Endothelial cell of umbilical vein (primary cell): Measurements from ENCODE around the gene HOXD10. TPM values are rescaled to one million over a fixed set of nuclear protein-coding genes. Genes with fewer than 3 reads are reported as not detected.

Source experiments
- BruUV-seq: library from RNA; stranded (reverse); fragments of 400-500 nt; replicated peaks from 2 replicates; lab custom pipeline; 2021; lab: Mats Ljungman, UMichigan
- CTCF ChIA-PET: fragments of 300-600, 350-600 bp; sonication (Branson Sonifier 250); formaldehyde crosslinking; loops from one replicate; lab custom pipeline; 2021; ENCODE audit warnings: antibody characterized with exemption, inconsistent platforms; lab: Charles Lee
- POLR2A ChIA-PET: fragments of 300-600, 350-600 bp; sonication (Branson Sonifier 250); formaldehyde crosslinking; loops from one replicate; lab custom pipeline; 2021; ENCODE audit warnings: antibody characterized with exemption, inconsistent platforms; lab: Charles Lee
- DNase-seq: peaks from one replicate; pipeline ENCODE4 v3.0.0-alpha.2; 2011; ENCODE audit warnings: low read depth, low spot score
- FAIRE-seq: peaks from 2 replicates; lab custom pipeline; 2011; peaks lifted over from hg19 to GRCh38; lab: Jason Lieb, UNC
- H2AFZ ChIP-seq: 2 replicates; pipeline ENCODE4 v1.6.0; 2012; ENCODE audit warnings: low read depth, low read length, control low read depth, inconsistent platforms
- H3K27ac ChIP-seq: 2 replicates; pipeline ENCODE4 v1.5.1; 2011; ENCODE audit warnings: low read depth, mild to moderate bottlenecking, control low read depth, low read length, moderate library complexity; ENCODE audit not compliant: insufficient read depth
- H3K27me3 ChIP-seq, 2 experiments: 2 replicates each; pipeline versions ENCODE4 v1.6.0 to v1.6.1; 2011; ENCODE audit warnings: low read length in 2 of 2, mixed read lengths in 1 of 2; ENCODE audit not compliant: control insufficient read depth in 2 of 2, insufficient read depth in 2 of 2
- H3K36me3 ChIP-seq, 2 experiments: 2 replicates in 1 of 2; 3 replicates in 1 of 2; pipeline ENCODE4 v1.5.1; 2011; ENCODE audit warnings: low read length in 2 of 2, mild to moderate bottlenecking in 1 of 2, moderate library complexity in 1 of 2; ENCODE audit not compliant: control insufficient read depth in 2 of 2, insufficient read depth in 2 of 2; ENCODE audit errors: extremely low read depth in 1 of 2
- H3K4me1 ChIP-seq: 3 replicates; pipeline ENCODE4 v1.5.1; 2011; ENCODE audit warnings: mild to moderate bottlenecking, low read length; ENCODE audit not compliant: control insufficient read depth, insufficient read depth; ENCODE audit errors: extremely low read depth
- H3K4me2 ChIP-seq: 2 replicates; pipeline ENCODE4 v1.6.1; 2011; ENCODE audit warnings: low read length, control low read depth, mixed read lengths; ENCODE audit not compliant: insufficient read depth
- H3K4me3 ChIP-seq, 3 experiments: fragments of 200-600 bp in 1 of 3; sonication (generic), shearing (Covaris generic) in 1 of 3; replicated peaks in 1 of 3; 2 replicates each; pipeline ENCODE4 v1.5.1; 2011 to 2016; ENCODE audit warnings: control low read depth in 3 of 3, low read length in 3 of 3, mild to moderate bottlenecking in 2 of 3, inconsistent platforms in 1 of 3, low read depth in 1 of 3, moderate library complexity in 1 of 3; ENCODE audit not compliant: insufficient read depth in 1 of 3
- H3K79me2 ChIP-seq: 2 replicates; pipeline ENCODE4 v1.6.0; 2012; ENCODE audit warnings: low read length, inconsistent platforms; ENCODE audit not compliant: control insufficient read depth, insufficient read depth
- H3K9ac ChIP-seq: replicated peaks from 2 replicates; pipeline ENCODE3; 2011; ENCODE audit warnings: low read length, control low read depth; ENCODE audit not compliant: insufficient read depth; ENCODE audit errors: extremely low read depth
- H3K9me1 ChIP-seq: replicated peaks from 3 replicates; pipeline ENCODE4 v1.6.0; 2011; ENCODE audit warnings: mild to moderate bottlenecking, low read length; ENCODE audit not compliant: control insufficient read depth, insufficient read depth; ENCODE audit errors: extremely low read depth
- H3K9me3 ChIP-seq: replicated peaks from 2 replicates; pipeline ENCODE4 v1.5.1; 2012; ENCODE audit warnings: low read length, inconsistent platforms; ENCODE audit not compliant: control insufficient read depth, insufficient read depth
- H4K20me1 ChIP-seq: replicated peaks from 2 replicates; pipeline ENCODE3; 2011; ENCODE audit warnings: mild to moderate bottlenecking, low read length; ENCODE audit not compliant: control insufficient read depth, insufficient read depth; ENCODE audit errors: extremely low read depth
- EZH2 ChIP-seq: IDR thresholded peaks from 2 replicates; pipeline ENCODE4 v1.6.1; 2012; ENCODE audit warnings: borderline replicate concordance, low read depth, mild to moderate bottlenecking, moderate library complexity, low read length, inconsistent platforms; ENCODE audit not compliant: severe bottlenecking
- FOS ChIP-seq: IDR thresholded peaks from 2 replicates; pipeline ENCODE4 v1.6.1; 2011; ENCODE audit warnings: mild to moderate bottlenecking, low read length, moderate library complexity, borderline replicate concordance; ENCODE audit not compliant: insufficient read depth
- POLR2A ChIP-seq: IDR thresholded peaks from 2 replicates; pipeline ENCODE4 v1.6.1; 2012; ENCODE audit warnings: low read depth, mild to moderate bottlenecking, control low read depth, low read length
- POLR2AphosphoS5 ChIP-seq: IDR thresholded peaks from 2 replicates; pipeline ENCODE4 v1.6.1; 2012; ENCODE audit warnings: low read depth, mild to moderate bottlenecking, control low read depth, low read length, moderate library complexity; ENCODE audit not compliant: insufficient read depth
- dilution Hi-C: fragments of 300-500 bp; cut with MboI; formaldehyde crosslinking; loops from one replicate; pipeline ENCODE4 v1.15.0; 2019; ENCODE audit warnings: low sequenced_read_pairs; ENCODE audit not compliant: extremely low pct_ligation_motif_present
- intact Hi-C: fragments of 100-400 bp; cut with micrococcal nuclease; formaldehyde crosslinking; loops from one replicate; pipeline ENCODE4 v1.10.0; 2022
- polyA plus RNA-seq, 4 experiments: library from polyadenylated mRNA; depleted of rRNA in 3 of 4; stranded (reverse) in 3 of 4; unstranded in 1 of 4; fragments of >200 nt; gene quantifications; 2 replicates each; pipeline versions ENCODE4 v1.2.1 to v1.2.3, GENCODE V29; 2011 to 2012; ENCODE audit warnings: missing spikeins in 1 of 4
- total RNA-seq: library from RNA; stranded (reverse); gene quantifications from 2 replicates; pipeline ENCODE4 v1.2.3, GENCODE V29; 2021
- TF ChIP-seq, protein P1 (sequence below): IDR thresholded peaks from 2 replicates; pipeline ENCODE4 v1.6.1; 2011; ENCODE audit not compliant: insufficient read depth, insufficient read length

HOXD10 gene
- total and polyA plus RNA-seq, 2 donors (not counting 3 experiments of a cell fraction or from before 2014, with no cell fraction given), result not detected

DNA sequence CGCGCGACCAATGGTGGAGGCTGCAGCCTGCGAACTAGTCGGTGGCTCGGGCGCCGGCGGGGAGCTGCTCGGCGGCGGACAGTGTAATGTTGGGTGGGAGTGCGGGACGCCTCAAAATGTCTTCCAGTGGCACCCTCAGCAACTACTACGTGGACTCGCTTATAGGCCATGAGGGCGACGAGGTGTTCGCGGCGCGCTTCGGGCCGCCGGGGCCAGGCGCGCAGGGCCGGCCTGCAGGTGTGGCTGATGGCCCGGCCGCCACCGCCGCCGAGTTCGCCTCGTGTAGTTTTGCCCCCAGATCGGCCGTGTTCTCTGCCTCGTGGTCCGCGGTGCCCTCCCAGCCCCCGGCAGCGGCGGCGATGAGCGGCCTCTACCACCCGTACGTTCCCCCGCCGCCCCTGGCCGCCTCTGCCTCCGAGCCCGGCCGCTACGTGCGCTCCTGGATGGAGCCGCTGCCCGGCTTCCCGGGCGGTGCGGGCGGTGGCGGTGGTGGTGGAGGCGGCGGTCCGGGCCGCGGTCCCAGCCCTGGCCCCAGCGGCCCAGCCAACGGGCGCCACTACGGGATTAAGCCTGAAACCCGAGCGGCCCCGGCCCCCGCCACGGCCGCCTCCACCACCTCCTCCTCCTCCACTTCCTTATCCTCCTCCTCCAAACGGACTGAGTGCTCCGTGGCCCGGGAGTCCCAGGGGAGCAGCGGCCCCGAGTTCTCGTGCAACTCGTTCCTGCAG, 6.3 kb downstream of the HOXD10 start, which contains the start of gene HOXD9:
HOXD9 (plus strand) TSS at position 37 of the 728 bp plus-strand sequence; CDS start at position 87, 50 bp downstream.
- intact Hi-C loops (no loop called here), dilution Hi-C loops (no loop called here)
- Histone ChIP-seq H2AFZ (peak within 1 kb of the TSS; percentile 89), H3K4me2 (peak within 1 kb of the TSS; percentile 80), H3K4me3 (peak within 1 kb of the TSS; percentile 49 to 77 (median 61)), H3K27me3 (peaks cover 37 to 47% of the 10 kb centered on the region in 2 experiments), H3K27ac (no peak within 1 kb of the TSS), H3K9ac (peak within 1 kb of the TSS; percentile 17), H3K9me1 (no peaks in the 10 kb centered on the region), H3K36me3 (no peaks in the 10 kb centered on the region), H3K4me1 (peaks cover 17% of the 10 kb centered on the region), H3K79me2 (no peaks in the 10 kb centered on the region), H4K20me1 (no peaks in the 10 kb centered on the region), H3K9me3 (no peaks in the 10 kb centered on the region)
- TF ChIP-seq POLR2AphosphoS5 (peak; percentile 62), EZH2 (no peak), POLR2A (peak; percentile 62), FOS (no peak)
- TF ChIP-seq, protein P1, sequence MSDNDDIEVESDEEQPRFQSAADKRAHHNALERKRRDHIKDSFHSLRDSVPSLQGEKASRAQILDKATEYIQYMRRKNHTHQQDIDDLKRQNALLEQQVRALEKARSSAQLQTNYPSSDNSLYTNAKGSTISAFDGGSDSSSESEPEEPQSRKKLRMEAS, result peak; percentile 84
- DNase-seq (peak; percentile 84), FAIRE-seq (no peak)
- no TSS peak for BruUV-seq
- ChIA-PET CTCF (interaction anchor here (0.9 to 4.7 kb wide), 16 partner anchors 8 to 1042 kb away, joined by 3 to 28 read pairs (median 4); no protein-coding TSS in a partner anchor), POLR2A (interaction anchor here (1.1 kb wide), 1 partner anchor 1141 kb away, joined by 3 read pairs; no protein-coding TSS in a partner anchor)
